ENCODE data around the gene CMTR1. TPM values are rescaled to one million over a fixed set of nuclear protein-coding genes. Genes with fewer than 3 reads are reported as not detected.

Gene CMTR1
- total RNA-seq: 10 to 100 TPM; 31.5 to 43.1 TPM
- 10 to 100 TPM in 1 of 2 donors, 1 to 10 TPM in 1; 7.8 to 33.8 TPM for polyA plus RNA-seq
- long read RNA-seq, donor 1, full-length matches to known transcripts: 7 of 24 reads
- long read RNA-seq, donor 1, partial matches to known transcripts: 15 of 24 reads
- long read RNA-seq, donor 1, other reads (novel, unspliced or antisense): 2 of 24 reads
- long read RNA-seq, donor 2, full-length matches to known transcripts: 6 of 23 reads
- long read RNA-seq, donor 2, partial matches to known transcripts: 6 of 23 reads
- long read RNA-seq, donor 2, other reads (novel, unspliced or antisense): 11 of 23 reads

GRCh38 chr6:37432916-37433656, at the start of gene CMTR1:
TSS of gene CMTR1 (plus strand) at chr6:37433221. CDS start at chr6:37435630, 2,409 bp downstream.
- WGBS, 2 donors: 0% methylated on average over 60 to 61 of the region's 61 CpGs
- Histone ChIP-seq H3K27ac (ENCODE audit: low read depth in 1 of 2, low read length in 2 of 2) (peak within 1 kb of the TSS; percentile 83 to 91), H3K4me3 (ENCODE audit: low read length in 2 of 2) (peak within 1 kb of the TSS; percentile 75 to 85), H3K27me3 (ENCODE audit: control insufficient read depth in 1 of 2, insufficient read depth in 2 of 2, low read length in 1 of 2) (no peaks in the 10 kb centered on the region), H3K9me3 (ENCODE audit: control insufficient read depth, low read length) (no peaks in the 10 kb centered on the region), H3K4me1 (ENCODE audit: control insufficient read depth in 1 of 2, insufficient read depth in 2 of 2, low read length in 2 of 2) (peaks cover 6% of the 10 kb centered on the region in 2 donors), H3K36me3 (ENCODE audit: control insufficient read depth in 1 of 2, insufficient read depth in 2 of 2, low read length in 1 of 2) (no peaks in the 10 kb centered on the region)
- DNase-seq (peak; percentile 97 to 99), ATAC-seq (ENCODE audit: low FRiP score) (peak; percentile 99)
- intact Hi-C loops (cut with DNase I): loop anchor here in 1 of 2 donors (2.0 kb wide), 1 partner anchor 64 kb away; no protein-coding TSS in a partner anchor

GRCh38 chr6:37388578-37388977, 44.4 kb upstream of the CMTR1 start:
- Histone ChIP-seq H3K9me3 (ENCODE audit: control insufficient read depth, low read length) (no peaks in the 10 kb centered on the region), H3K27me3 (ENCODE audit: control insufficient read depth in 1 of 2, insufficient read depth in 2 of 2, low read length in 1 of 2) (no peaks in the 10 kb centered on the region), H3K36me3 (ENCODE audit: control insufficient read depth in 1 of 2, insufficient read depth in 2 of 2, low read length in 1 of 2) (peaks cover 6 to 7% of the 10 kb centered on the region in 2 donors), H3K4me3 (ENCODE audit: low read length in 2 of 2) (no peak overlapping the region), H3K27ac (ENCODE audit: low read depth in 1 of 2, low read length in 2 of 2) (no peak overlapping the region), H3K4me1 (ENCODE audit: control insufficient read depth in 1 of 2, insufficient read depth in 2 of 2, low read length in 2 of 2) (no peaks in the 10 kb centered on the region)
- ATAC-seq (ENCODE audit: low FRiP score): no peak
- intact Hi-C loops (cut with DNase I): no loop called here
- DNase-seq: no peak

GRCh38 chr6:37389857-37390256, 43.2 kb upstream of the CMTR1 start:
- Histone ChIP-seq H3K27ac (ENCODE audit: low read depth in 1 of 2, low read length in 2 of 2) (no peak overlapping the region), H3K36me3 (ENCODE audit: control insufficient read depth in 1 of 2, insufficient read depth in 2 of 2, low read length in 1 of 2) (peaks cover 7 to 8% of the 10 kb centered on the region in 2 donors), H3K9me3 (ENCODE audit: control insufficient read depth, low read length) (no peaks in the 10 kb centered on the region), H3K4me3 (ENCODE audit: low read length in 2 of 2) (no peak overlapping the region), H3K27me3 (ENCODE audit: control insufficient read depth in 1 of 2, insufficient read depth in 2 of 2, low read length in 1 of 2) (no peaks in the 10 kb centered on the region), H3K4me1 (ENCODE audit: control insufficient read depth in 1 of 2, insufficient read depth in 2 of 2, low read length in 2 of 2) (no peaks in the 10 kb centered on the region)
- intact Hi-C loops (cut with DNase I): no loop called here
- WGBS, 2 donors: 95 to 98% methylated on average over 3 of the region's 3 CpGs
- DNase-seq (no peak), ATAC-seq (ENCODE audit: low FRiP score) (no peak)

GRCh38 chr6:37391120-37391519, 41.9 kb upstream of the CMTR1 start:
- H3K9me3 ChIP-seq (ENCODE audit: control insufficient read depth, low read length): no peaks in the 10 kb centered on the region
- no peak overlapping the region for H3K27ac ChIP-seq (ENCODE audit: low read depth in 1 of 2, low read length in 2 of 2)
- H3K4me1 ChIP-seq (ENCODE audit: control insufficient read depth in 1 of 2, insufficient read depth in 2 of 2, low read length in 2 of 2): no peaks in the 10 kb centered on the region
- no peaks in the 10 kb centered on the region for H3K27me3 ChIP-seq (ENCODE audit: control insufficient read depth in 1 of 2, insufficient read depth in 2 of 2, low read length in 1 of 2)
- intact Hi-C loops (cut with DNase I): no loop called here
- H3K4me3 ChIP-seq (ENCODE audit: low read length in 2 of 2): no peak overlapping the region
- peaks cover 6 to 8% of the 10 kb centered on the region in 2 donors for H3K36me3 ChIP-seq (ENCODE audit: control insufficient read depth in 1 of 2, insufficient read depth in 2 of 2, low read length in 1 of 2)
- ATAC-seq (ENCODE audit: low FRiP score) (no peak), DNase-seq (no peak)
- 75 to 79% methylated on average over 2 of the region's 2 CpGs for WGBS, 2 donors

GRCh38 chr6:37392821-37393220, 40.2 kb upstream of the CMTR1 start:
- H3K27ac ChIP-seq (ENCODE audit: low read depth in 1 of 2, low read length in 2 of 2): no peak overlapping the region
- H3K4me3 ChIP-seq (ENCODE audit: low read length in 2 of 2): no peak overlapping the region
- ATAC-seq (ENCODE audit: low FRiP score) (no peak), DNase-seq (no peak)
- intact Hi-C loops (cut with DNase I): no loop called here
- no peaks in the 10 kb centered on the region for H3K27me3 ChIP-seq (ENCODE audit: control insufficient read depth in 1 of 2, insufficient read depth in 2 of 2, low read length in 1 of 2)
- H3K36me3 ChIP-seq (ENCODE audit: control insufficient read depth in 1 of 2, insufficient read depth in 2 of 2, low read length in 1 of 2): peaks cover 5 to 8% of the 10 kb centered on the region in 2 donors
- H3K4me1 ChIP-seq (ENCODE audit: control insufficient read depth in 1 of 2, insufficient read depth in 2 of 2, low read length in 2 of 2): no peaks in the 10 kb centered on the region
- WGBS, 2 donors: 93 to 96% methylated on average over 1 of the region's 1 CpG
- no peaks in the 10 kb centered on the region for H3K9me3 ChIP-seq (ENCODE audit: control insufficient read depth, low read length)

GRCh38 chr6:37393381-37393929, 39.6 kb upstream of the CMTR1 start:
- peaks cover 0 to 8% of the 10 kb centered on the region in 2 donors for H3K36me3 ChIP-seq (ENCODE audit: control insufficient read depth in 1 of 2, insufficient read depth in 2 of 2, low read length in 1 of 2)

GRCh38 chr6:37396571-37397180, 36.3 kb upstream of the CMTR1 start:
- peaks cover 0 to 1% of the 10 kb centered on the region in 2 donors for H3K36me3 ChIP-seq (ENCODE audit: control insufficient read depth in 1 of 2, insufficient read depth in 2 of 2, low read length in 1 of 2)
- H3K4me3 ChIP-seq (ENCODE audit: low read length in 2 of 2): no peak overlapping the region
- no peak overlapping the region for H3K27ac ChIP-seq (ENCODE audit: low read depth in 1 of 2, low read length in 2 of 2)
- no peaks in the 10 kb centered on the region for H3K4me1 ChIP-seq (ENCODE audit: control insufficient read depth in 1 of 2, insufficient read depth in 2 of 2, low read length in 2 of 2)
- DNase-seq (no peak), ATAC-seq (ENCODE audit: low FRiP score) (no peak)
- intact Hi-C loops (cut with DNase I): no loop called here
- no peaks in the 10 kb centered on the region for H3K27me3 ChIP-seq (ENCODE audit: control insufficient read depth in 1 of 2, insufficient read depth in 2 of 2, low read length in 1 of 2)
- WGBS, 2 donors: 62 to 69% methylated on average over 4 of the region's 4 CpGs
- H3K9me3 ChIP-seq (ENCODE audit: control insufficient read depth, low read length): no peaks in the 10 kb centered on the region

More at GRCh38 chr6:37393381-37393929, 39.6 kb upstream of the CMTR1 start:
- WGBS, 2 donors: 64 to 84% methylated on average over 1 of the region's 1 CpG
- Histone ChIP-seq H3K4me1 (ENCODE audit: control insufficient read depth in 1 of 2, insufficient read depth in 2 of 2, low read length in 2 of 2) (no peaks in the 10 kb centered on the region), H3K27me3 (ENCODE audit: control insufficient read depth in 1 of 2, insufficient read depth in 2 of 2, low read length in 1 of 2) (no peaks in the 10 kb centered on the region), H3K4me3 (ENCODE audit: low read length in 2 of 2) (no peak overlapping the region), H3K9me3 (ENCODE audit: control insufficient read depth, low read length) (no peaks in the 10 kb centered on the region), H3K27ac (ENCODE audit: low read depth in 1 of 2, low read length in 2 of 2) (no peak overlapping the region)
- intact Hi-C loops (cut with DNase I): no loop called here
- ATAC-seq (ENCODE audit: low FRiP score): no peak
- no peak for DNase-seq

- intact Hi-C loops (cut with DNase I): no loop called here
Measured at GRCh38 chr6:37399131-37399530, 33.9 kb upstream of the CMTR1 start.

More at GRCh38 chr6:37399131-37399530, 33.9 kb upstream of the CMTR1 start:
- ATAC-seq (ENCODE audit: low FRiP score) (no peak), DNase-seq (no peak)
- Histone ChIP-seq H3K36me3 (ENCODE audit: control insufficient read depth in 1 of 2, insufficient read depth in 2 of 2, low read length in 1 of 2) (no peaks in the 10 kb centered on the region), H3K27me3 (ENCODE audit: control insufficient read depth in 1 of 2, insufficient read depth in 2 of 2, low read length in 1 of 2) (no peaks in the 10 kb centered on the region), H3K4me1 (ENCODE audit: control insufficient read depth in 1 of 2, insufficient read depth in 2 of 2, low read length in 2 of 2) (no peaks in the 10 kb centered on the region), H3K4me3 (ENCODE audit: low read length in 2 of 2) (no peak overlapping the region), H3K27ac (ENCODE audit: low read depth in 1 of 2, low read length in 2 of 2) (no peak overlapping the region), H3K9me3 (ENCODE audit: control insufficient read depth, low read length) (no peaks in the 10 kb centered on the region)

Data from aorta (tissue), 5 donors.